NCI-H2227 (cell line): ENCODE data around the gene ACSF3.
A peak's percentile ranks its signal among the peaks of the same experiment; 100 is the strongest.

ENCODE experiments used
- DNase-seq: peaks from one replicate; lab custom pipeline; 2025; ENCODE audit not compliant: unreplicated experiment; lab: John Stamatoyannopoulos, UW

Gene ACSF3

GRCh38 chr16:89198417-89199240, 105.0 kb downstream of the ACSF3 start:
- no peak for DNase-seq

- DNase-seq, result no peak
Measured at GRCh38 chr16:89199241-89200123, 105.8 kb downstream of the ACSF3 start.

- no peak for DNase-seq
Measured at GRCh38 chr16:89200124-89200849, 106.6 kb downstream of the ACSF3 start, which contains the start of gene SLC22A31. SLC22A31 (minus strand) TSS chr16:89200537; CDS start chr16:89200501, 36 bp downstream.

GRCh38 chr16:89200850-89201411, 107.3 kb downstream of the ACSF3 start:
- DNase-seq, result no peak

- DNase-seq, result peak; percentile 84
Measured at GRCh38 chr16:89201439-89202377, 108.1 kb downstream of the ACSF3 start.

- no peak for DNase-seq
Measured at GRCh38 chr16:89202422-89203215, 109.0 kb downstream of the ACSF3 start.
